Measurements from ENCODE around the gene SKAP1.
"Not testable (repeated sequence)": the region's sequence is repeated elsewhere in the genome, so short reads cannot be mapped to it uniquely, and the experiment has no call there.

- not testable (repeated sequence) for TF ChIP-seq POLR2A (IDR thresholded peaks at IDR 0.05; ENCODE audit: low read depth, low read length); TAF1 (IDR thresholded peaks at IDR 0.05; ENCODE audit: low read depth, low read length); SPI1 (IDR thresholded peaks at IDR 0.05; ENCODE audit: low read depth, low read length); PAX5 (IDR thresholded peaks at IDR 0.05; ENCODE audit: insufficient read depth, low read length, severe bottlenecking)
Measured at GRCh38 chr17:48449335-48449734, 19.3 kb upstream of the SKAP1 start.
